LNCAP (cell line): ENCODE data around the gene MTCL1.

ENCODE experiments used
- CTCF ChIP-seq: fragments of 450-650 bp; IDR thresholded peaks from 2 replicates; pipeline ENCODE4 v1.5.1; 2017; ENCODE audit warnings: mild to moderate bottlenecking

The MTCL1 gene

DNA sequence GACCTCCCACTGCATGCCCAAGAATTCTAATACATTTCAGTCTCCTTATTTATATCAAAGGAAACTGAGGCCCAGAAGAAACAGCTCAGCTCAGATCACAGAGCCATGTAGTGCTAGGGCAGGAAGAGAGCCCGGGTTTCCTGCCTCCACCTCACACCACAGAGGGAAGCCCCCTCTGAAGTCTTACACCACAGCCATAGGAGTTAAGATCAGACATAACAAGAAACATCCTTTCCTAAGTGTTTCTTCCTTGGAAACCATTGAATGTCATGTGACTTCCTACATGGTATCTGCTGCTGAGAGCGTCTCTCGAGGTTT, 102.1 kb downstream of the MTCL1 start:
- TF ChIP-seq CTCF, result no peak

- no peak for TF ChIP-seq CTCF
Measured at GRCh38 chr18:8808001-8808400, 102.6 kb downstream of the MTCL1 start.

DNA sequence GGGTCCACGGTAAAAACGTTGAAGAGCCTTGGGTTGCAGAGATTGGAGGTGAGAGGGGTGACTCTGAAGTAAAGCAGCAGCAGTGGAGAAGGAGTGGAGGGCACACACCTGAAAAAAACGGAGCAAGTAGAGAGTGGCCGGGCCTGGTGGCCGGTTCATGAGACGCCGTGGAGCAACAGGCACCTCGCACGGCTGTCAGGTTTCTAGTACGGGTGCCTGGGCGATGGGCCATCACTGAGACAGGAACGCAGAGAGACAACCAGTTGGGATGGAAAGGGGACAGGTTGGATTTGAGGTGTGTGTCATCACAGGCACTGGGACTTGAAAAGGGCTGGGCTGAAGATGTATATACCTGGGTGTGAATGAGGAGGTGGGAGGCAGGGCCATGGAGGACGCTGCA, 104.2 kb downstream of the MTCL1 start:
- TF ChIP-seq CTCF, result no peak

DNA sequence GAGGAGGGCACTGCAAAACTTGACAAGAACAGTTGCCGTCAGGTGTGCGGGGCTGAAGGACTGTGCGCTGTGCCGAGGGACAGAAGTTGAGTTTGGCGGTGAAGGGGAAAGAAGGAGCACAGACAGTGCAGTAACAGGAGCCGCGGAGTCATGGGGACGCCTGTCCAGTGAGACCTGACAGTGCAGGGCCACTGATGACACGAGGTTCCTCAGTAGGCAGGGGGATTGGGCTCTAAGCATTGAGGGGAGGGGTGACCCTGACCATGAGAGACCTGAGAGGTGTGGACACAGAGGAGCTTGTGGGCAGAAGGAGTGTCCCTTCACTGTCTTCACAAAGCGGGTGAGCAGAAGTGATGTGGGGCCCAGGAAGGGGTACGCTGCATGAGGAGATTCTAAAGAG, 104.8 kb downstream of the MTCL1 start:
- no peak for TF ChIP-seq CTCF

DNA sequence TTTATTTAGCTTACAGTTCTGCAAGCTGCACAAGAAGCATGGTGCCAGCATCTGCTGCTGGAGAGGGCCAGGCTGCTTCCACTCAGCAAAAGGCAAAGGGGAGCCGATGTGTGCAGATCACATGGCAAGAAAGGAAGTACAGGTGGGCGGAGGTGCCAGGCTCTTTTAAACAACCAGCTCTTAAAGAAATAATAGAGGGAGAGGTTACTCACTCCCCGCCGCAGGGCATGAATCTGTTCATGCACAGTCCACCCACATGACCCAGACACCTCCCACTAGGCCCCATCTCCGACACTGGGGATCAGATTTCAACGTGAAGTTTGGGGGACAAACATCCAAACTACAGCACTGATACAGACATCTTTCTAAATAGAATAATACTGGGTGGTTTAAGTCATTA, 105.8 kb downstream of the MTCL1 start:
- no peak for TF ChIP-seq CTCF

DNA sequence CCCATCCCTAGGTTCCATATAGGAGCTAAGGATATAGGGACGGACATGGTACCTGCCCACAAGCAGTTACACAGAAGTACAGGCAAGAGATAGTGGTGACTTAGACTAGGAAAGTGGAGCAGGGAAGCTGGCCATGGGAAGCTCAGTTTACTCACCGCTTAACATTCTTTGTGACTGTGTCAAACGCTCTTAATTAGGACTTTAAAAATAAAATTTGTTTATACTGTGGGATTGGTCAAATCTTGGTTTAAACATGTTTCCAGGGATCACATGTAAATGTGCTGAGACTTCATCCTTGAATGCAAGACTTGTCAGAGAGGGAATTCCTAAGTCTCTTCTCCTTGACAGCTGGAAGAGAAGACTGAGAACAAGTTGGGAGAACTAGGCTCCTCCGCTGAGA, 107.3 kb downstream of the MTCL1 start:
- no peak for TF ChIP-seq CTCF

DNA sequence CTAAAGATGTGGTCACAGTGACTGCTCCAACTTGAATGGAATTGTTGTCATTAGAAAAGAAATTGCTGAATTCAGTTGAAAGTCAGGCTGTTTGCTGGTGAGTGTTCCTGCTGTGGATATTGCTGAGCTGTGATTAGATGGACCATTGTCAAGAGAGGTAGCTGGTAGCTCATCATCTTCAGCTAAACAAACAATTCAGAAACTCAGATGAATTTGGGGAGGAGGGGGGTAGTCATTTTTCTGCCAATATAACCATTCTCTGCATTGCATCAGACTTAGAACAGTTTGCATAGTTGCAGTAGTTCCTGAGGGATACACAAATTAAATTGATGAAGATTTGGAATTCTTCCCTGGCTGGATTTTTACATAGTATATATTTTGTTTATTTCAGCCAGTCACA, 108.3 kb downstream of the MTCL1 start:
- TF ChIP-seq CTCF, result no peak

DNA sequence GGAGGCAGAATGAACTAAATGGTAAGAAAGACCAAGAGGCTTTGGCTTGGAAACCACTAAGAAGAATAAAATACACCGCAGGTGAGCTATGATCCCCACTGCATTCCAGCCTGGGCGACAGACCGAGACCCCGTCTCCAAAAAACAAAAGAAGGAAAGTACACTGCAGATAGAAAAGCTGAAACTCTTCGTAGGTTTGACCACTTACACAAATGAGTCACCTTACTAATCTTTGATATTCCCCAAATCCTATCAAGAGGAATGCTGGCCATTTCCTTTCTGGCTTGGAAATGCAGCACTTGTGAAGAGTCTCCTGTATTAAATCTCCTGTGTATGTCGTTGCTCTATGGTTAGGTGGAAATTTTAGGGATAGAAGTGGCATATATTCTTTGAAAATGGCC, 108.8 kb downstream of the MTCL1 start:
- no peak for TF ChIP-seq CTCF
